ENCODE data around the gene IZUMO4. TPM values are rescaled to one million over a fixed set of nuclear protein-coding genes. Genes with fewer than 3 reads are reported as not detected.

IZUMO4 gene
- total RNA-seq, 1 donor from 2014 or later, result not detected

GRCh38 chr19:2062389-2062729 is 34.4 kb upstream of the IZUMO4 start:
- peaks cover 44% of the 10 kb centered on the region for H3F3A ChIP-seq (ENCODE audit: low read depth)
- TF ChIP-seq EZH2 (IDR thresholded peaks at IDR 0.05) (no peak), CTCF (IDR thresholded peaks at IDR 0.05) (no peak), EZH2phosphoT487 (IDR thresholded peaks at IDR 0.05) (no peak)
- H3K27ac Mint-ChIP-seq, result peak overlapping the region; percentile 99
- H3K9me3 Mint-ChIP-seq, result no peaks in the 10 kb centered on the region
- peaks cover 47% of the 10 kb centered on the region for H3K4me1 Mint-ChIP-seq
- peaks cover 23% of the 10 kb centered on the region for H3K4me1 ChIP-seq
- H3K79me2 ChIP-seq (ENCODE audit: low read depth), result no peaks in the 10 kb centered on the region
- peak overlapping the region; percentile 78 for H3K4me3 ChIP-seq
- no peaks in the 10 kb centered on the region for H3K9me3 ChIP-seq (ENCODE audit: low read depth)
- H3K36me3 Mint-ChIP-seq, result no peaks in the 10 kb centered on the region
- peak overlapping the region; percentile 90 for H3K4me3 Mint-ChIP-seq
- peaks cover 8% of the 10 kb centered on the region for H3K27me3 Mint-ChIP-seq (ENCODE audit: insufficient read depth, low read depth)
- H3K27me3 ChIP-seq, result no peaks in the 10 kb centered on the region
- H3K9ac ChIP-seq, result peak overlapping the region; percentile 41
- H3K36me3 ChIP-seq, result no peaks in the 10 kb centered on the region
- no peak for DNase-seq (ENCODE audit: low spot score)
- H3K4me2 ChIP-seq, result peak overlapping the region; percentile 81
- H3K27ac ChIP-seq, result peak overlapping the region; percentile 71
- no peaks in the 10 kb centered on the region for H4K20me1 ChIP-seq (ENCODE audit: low read depth)
- no peak overlapping the region for H2AFZ ChIP-seq (replicated peaks)

- Histone ChIP-seq H3K4me2 (peak overlapping the region; percentile 81), H3K27me3 (no peaks in the 10 kb centered on the region), H3K27ac (no peak overlapping the region), H3F3A (ENCODE audit: low read depth) (peaks cover 44% of the 10 kb centered on the region), H3K36me3 (no peaks in the 10 kb centered on the region), H4K20me1 (ENCODE audit: low read depth) (no peaks in the 10 kb centered on the region), H3K4me1 (peaks cover 23% of the 10 kb centered on the region), H3K4me3 (no peak overlapping the region), H2AFZ (replicated peaks) (no peak overlapping the region), H3K79me2 (ENCODE audit: low read depth) (no peaks in the 10 kb centered on the region), H3K9ac (no peak overlapping the region), H3K9me3 (ENCODE audit: low read depth) (no peaks in the 10 kb centered on the region)
- Mint-ChIP-seq H3K36me3 (no peaks in the 10 kb centered on the region), H3K27me3 (ENCODE audit: insufficient read depth, low read depth) (peaks cover 8% of the 10 kb centered on the region), H3K4me1 (peaks cover 47% of the 10 kb centered on the region), H3K9me3 (no peaks in the 10 kb centered on the region), H3K27ac (peak overlapping the region; percentile 99), H3K4me3 (peak overlapping the region; percentile 90)
- TF ChIP-seq EZH2 (IDR thresholded peaks at IDR 0.05) (no peak), EZH2phosphoT487 (IDR thresholded peaks at IDR 0.05) (no peak), CTCF (IDR thresholded peaks at IDR 0.05) (no peak)
- no peak for DNase-seq (ENCODE audit: low spot score)
Measured at GRCh38 chr19:2062770-2063169, 33.9 kb upstream of the IZUMO4 start.

GRCh38 chr19:2063824-2064223 is 32.9 kb upstream of the IZUMO4 start:
- H3K9ac ChIP-seq, result no peak overlapping the region
- H3K36me3 ChIP-seq, result no peaks in the 10 kb centered on the region

More at GRCh38 chr19:2063824-2064223, 32.9 kb upstream of the IZUMO4 start:
- H3K79me2 ChIP-seq (ENCODE audit: low read depth), result no peaks in the 10 kb centered on the region
- no peaks in the 10 kb centered on the region for H3K9me3 ChIP-seq (ENCODE audit: low read depth)
- no peak overlapping the region for H3K4me2 ChIP-seq
- H3K4me3 Mint-ChIP-seq, result peak overlapping the region; percentile 43
- H3K9me3 Mint-ChIP-seq, result no peaks in the 10 kb centered on the region
- no peak overlapping the region for H3K27ac ChIP-seq
- no peaks in the 10 kb centered on the region for H4K20me1 ChIP-seq (ENCODE audit: low read depth)
- peaks cover 23% of the 10 kb centered on the region for H3K4me1 ChIP-seq
- H3K4me3 ChIP-seq, result no peak overlapping the region
- no peaks in the 10 kb centered on the region for H3K36me3 Mint-ChIP-seq
- H3K4me1 Mint-ChIP-seq, result peaks cover 42% of the 10 kb centered on the region
- H3K27me3 ChIP-seq, result no peaks in the 10 kb centered on the region
- H3K27ac Mint-ChIP-seq, result peak overlapping the region; percentile 57
- no peak overlapping the region for H2AFZ ChIP-seq (replicated peaks)
- peaks cover 10% of the 10 kb centered on the region for H3K27me3 Mint-ChIP-seq (ENCODE audit: insufficient read depth, low read depth)
- no peak for DNase-seq (ENCODE audit: low spot score)
- TF ChIP-seq EZH2 (IDR thresholded peaks at IDR 0.05), result no peak
- no peak for TF ChIP-seq CTCF (IDR thresholded peaks at IDR 0.05)
- TF ChIP-seq EZH2phosphoT487 (IDR thresholded peaks at IDR 0.05), result no peak
- peaks cover 38% of the 10 kb centered on the region for H3F3A ChIP-seq (ENCODE audit: low read depth)

Measured in neural progenitor cell (in vitro differentiated cells).